ENCODE measurements around the gene ECI1.
"Not testable (repeated sequence)": the region's sequence is repeated elsewhere in the genome, so short reads cannot be mapped to it uniquely, and the experiment has no call there.

The ECI1 gene

DNA sequence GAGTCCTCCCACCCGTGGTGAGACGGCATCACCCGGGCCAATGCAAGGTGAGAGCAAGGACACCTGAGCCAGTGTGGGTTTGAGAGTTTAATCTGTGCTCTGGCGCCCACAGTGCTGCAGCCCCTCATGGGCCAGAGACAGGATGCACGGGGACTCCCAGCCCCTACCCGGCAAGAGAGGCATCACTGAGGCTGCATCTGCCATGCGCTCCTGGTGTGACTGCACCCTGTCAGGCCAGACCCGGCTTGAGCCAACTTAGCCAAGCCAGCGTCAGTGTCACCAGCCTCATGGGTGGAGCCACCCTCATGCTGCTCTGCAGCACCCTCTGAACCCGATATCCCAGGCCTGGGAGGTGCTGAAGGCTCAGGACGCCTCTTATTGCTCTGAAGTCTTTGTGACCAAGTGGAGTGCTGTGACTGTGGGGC lies 39.5 kb downstream of the ECI1 start:
- no peak for DNase-seq (ENCODE audit: low spot score)

DNA sequence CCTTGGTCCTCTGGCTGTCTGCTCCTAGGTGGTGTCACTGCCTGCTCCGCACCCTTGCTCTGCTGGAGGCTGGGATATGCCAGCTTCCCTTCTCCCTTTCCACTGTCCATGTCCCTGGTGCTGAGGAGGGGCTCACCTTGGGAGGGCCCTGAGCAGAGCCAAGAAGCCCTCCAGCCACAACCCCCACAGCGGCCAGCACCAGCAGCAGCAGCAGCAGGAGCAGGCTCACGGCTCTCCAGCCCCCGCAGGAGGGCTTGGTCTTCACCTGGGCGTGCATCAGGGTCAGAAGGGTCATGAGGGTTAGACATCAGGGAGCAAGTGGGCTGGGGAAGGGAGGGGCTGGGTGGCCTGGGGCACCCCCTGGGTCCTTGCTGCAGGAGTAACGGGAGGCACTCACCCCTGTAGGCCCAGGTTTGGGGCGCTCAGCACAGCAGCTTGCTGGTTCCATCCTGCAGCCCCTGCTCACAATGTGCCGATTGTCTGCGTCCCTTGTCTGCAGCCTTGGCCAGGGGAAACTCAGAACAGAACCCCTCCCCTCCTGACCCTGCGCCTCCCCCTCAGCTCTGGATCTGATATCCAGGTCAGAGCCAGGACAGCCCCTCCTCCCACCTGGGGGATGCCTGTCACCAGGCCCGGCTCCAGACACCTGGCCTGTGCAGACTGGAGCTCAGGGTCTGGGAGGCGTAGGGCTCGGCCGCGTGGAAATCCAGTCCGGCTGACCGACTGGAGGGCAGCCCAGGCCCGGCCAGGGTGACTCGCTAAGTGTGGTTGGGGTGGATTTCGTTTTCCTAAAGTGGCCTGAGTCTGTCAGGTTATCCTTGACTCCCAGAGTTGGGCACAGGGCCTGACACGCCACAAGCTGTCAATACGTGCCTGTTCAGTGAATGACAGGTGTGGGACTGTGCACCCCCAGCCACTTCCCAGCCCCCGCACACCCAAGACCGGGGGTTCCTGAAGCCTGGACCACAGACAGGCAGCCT lies 40.7 kb downstream of the ECI1 start, which contains the start of gene BRICD5:
BRICD5 (minus strand) TSS at position 478 of the 980 bp plus-strand sequence; CDS start at position 448, 30 bp downstream.
- no peak for DNase-seq (ENCODE audit: low spot score)

DNA sequence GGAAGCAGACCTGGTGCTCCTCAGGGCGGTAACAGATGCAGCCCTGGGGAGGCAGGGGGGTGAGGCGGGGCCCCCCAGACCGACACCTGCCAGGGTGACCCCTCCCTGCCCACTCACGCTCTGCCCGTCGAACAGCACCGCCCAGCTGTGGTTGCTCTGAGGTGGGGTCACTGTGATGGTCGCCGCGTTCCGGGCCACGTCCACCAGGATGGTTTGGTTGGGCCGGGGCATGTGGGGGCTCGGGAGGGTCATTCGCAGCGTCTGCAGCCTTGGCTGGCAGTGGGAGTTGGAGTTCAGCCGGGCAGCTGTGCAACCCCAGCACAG lies 41.4 kb downstream of the ECI1 start:
- no peak for DNase-seq (ENCODE audit: low spot score)

- DNase-seq (ENCODE audit: low spot score) = no peak
Observed at GRCh38 chr16:2209258-2210008, 42.0 kb downstream of the ECI1 start.

GRCh38 chr16:2208772-2209171 lies 42.6 kb downstream of the ECI1 start:
- no peak for DNase-seq (ENCODE audit: low spot score)

DNA sequence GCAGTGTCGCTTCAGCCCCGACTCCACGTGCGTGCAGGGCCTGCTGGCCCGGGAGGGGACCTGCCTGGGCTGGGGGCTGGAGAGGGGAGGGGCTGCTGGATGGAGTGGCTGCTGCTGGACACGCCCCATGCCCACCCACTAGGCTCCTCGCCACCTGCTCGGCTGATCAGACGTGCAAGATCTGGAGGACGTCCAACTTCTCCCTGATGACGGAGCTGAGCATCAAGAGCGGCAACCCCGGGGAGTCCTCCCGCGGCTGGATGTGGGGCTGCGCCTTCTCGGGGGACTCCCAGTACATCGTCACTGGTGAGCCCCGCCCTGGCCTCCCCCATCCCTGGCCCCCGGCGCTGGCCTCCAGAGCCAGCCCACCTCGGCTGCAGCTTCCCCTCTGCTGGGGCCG lies 43.1 kb downstream of the ECI1 start:
- DNase-seq (ENCODE audit: low spot score) = no peak

DNA sequence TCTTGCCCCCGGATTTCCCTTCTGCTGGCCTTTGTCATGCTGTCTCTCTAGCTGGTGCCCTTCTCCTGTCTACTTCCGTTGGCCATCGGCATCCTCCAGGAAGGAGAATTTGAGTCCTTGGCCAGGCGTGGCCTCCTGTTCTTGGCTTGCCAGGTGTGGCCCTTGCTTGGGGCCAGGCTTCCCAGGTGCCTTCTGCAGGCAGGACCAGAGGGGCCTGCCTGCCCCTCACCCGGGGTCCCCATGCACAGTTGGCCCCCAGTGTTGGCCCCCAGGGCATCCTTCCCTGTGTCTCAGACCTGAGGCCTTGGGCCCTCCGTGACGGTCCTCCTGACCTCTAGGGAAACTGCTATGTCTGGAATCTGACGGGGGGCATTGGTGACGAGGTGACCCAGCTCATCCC lies 43.5 kb downstream of the ECI1 start:
- DNase-seq (ENCODE audit: low spot score) = no peak

DNA sequence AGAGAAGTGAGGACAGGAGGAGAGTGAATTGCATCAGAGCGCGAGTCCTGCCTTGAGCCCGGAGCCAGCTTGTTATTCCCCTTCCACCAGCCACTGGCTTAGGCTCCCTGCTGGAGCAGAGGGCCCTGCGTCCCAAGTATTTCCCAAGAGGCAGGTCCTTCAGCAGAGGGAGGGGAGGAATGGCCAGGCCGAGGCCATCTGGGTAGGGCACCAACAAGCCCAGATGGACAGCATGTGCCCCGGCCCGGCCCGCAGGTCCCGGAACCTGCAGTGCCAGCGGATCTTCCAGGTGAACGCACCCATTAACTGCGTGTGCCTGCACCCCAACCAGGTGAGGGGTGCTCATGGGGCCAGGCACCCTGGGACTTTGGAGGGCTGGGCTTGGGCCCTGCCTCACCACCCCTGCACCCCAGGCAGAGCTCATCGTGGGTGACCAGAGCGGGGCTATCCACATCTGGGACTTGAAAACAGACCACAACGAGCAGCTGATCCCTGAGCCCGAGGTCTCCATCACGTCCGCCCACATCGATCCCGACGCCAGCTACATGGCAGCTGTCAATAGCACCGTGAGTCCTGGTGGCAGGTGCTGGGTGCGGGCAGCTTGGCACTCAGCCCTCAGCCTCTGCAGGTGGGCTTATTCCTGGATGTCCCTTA lies 44.5 kb downstream of the ECI1 start:
- no peak for DNase-seq (ENCODE audit: low spot score)

- no peak for DNase-seq (ENCODE audit: low spot score)
Observed at GRCh38 chr16:2206420-2206779, 45.0 kb downstream of the ECI1 start.

DNA sequence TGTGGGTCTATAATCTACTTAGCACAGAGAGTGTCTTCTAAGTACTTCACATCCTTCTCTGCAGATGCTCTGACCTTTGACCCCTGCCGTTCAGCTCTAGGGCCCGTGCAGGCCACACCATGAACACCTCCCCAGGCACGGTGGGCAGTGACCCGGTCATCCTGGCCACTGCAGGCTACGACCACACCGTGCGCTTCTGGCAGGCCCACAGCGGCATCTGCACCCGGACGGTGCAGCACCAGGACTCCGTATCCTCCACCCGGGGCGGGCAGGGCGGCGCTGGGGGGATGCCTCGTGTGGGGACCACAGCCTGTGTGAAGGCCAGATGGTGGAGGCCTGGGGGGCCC lies 45.4 kb downstream of the ECI1 start:
- DNase-seq (ENCODE audit: low spot score) = no peak

DNA sequence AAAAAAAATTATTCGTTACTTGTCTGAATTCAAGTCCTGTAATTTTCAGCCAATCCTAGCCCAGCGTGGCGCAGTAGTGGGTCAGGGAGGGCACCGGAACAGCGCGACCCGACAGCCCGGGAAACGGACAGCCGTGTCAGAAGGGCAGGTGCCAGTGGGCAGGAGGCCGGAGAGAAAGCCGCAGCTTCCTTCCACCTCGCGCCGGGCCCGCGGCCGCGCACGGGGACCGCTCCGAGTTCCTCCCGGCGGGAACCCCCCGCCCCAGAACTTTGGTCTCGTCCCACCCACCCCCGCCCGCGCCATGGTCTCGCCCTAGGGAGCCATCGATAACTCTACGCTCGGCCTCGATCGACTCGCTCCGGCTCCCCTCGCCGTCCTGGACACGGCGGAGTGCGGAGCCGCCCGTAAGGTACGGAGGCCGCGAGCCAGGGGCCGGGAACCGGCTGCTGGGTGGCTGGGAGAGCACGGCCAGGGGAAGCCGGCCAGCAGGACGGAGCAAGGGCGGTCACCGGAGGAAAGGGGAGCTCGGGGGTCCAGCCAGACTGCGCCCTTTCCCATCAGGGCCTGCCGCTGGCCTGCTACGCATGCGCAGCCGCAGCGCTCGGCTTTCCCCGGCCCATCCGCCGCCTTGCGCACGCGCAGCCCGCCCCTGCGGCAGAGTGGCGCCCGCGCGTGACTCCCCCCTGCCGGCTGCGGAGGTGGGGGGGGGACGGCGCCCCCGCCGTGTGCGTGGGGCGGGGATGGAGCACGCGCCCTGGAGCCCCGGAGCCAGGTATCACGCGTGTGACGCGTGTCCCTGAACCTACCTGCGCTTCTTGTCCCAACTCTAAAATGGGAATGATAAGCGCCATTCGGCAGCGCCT lies 46.1 kb downstream of the ECI1 start, which contains the start of gene MLST8:
MLST8 (plus strand) TSS at position 351 of the 863 bp plus-strand sequence. CDS start 632 bp downstream, outside the sequence.
- peak; percentile 91 for DNase-seq (ENCODE audit: low spot score)

DNA sequence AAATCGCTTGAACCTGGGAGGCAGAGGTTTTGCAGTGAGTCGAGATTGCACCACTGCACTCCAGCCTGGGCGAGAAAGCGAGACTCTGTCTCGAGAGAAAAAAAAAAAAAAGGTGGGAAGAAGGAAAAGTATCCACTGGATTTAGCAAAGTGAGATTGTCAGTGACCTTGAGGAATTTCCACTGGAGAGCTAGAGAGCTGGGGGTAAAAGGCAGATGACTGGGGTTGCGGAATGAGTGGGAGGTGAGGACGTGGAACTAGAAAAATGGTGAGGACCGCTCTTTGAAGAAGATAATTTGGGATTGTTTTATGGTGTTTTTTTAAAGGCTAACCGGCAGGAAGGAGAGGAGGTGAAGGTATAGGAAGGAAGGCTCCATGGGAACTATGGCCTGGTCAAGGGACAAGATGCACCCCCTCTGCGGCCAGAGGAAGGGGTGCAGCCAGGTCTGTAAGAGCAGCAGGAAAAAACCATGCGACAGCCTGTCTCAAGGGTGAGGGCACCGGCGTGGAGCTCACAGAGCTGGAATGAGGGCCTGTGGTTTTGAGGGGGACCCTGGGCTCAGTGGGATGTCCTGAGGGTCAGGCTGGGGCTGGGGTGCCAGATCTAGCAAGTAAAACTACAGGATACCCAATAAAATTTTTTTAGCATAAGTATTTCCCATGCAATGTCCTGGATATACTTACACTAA lies 46.8 kb downstream of the ECI1 start:
- DNase-seq (ENCODE audit: low spot score) = no peak

DNA sequence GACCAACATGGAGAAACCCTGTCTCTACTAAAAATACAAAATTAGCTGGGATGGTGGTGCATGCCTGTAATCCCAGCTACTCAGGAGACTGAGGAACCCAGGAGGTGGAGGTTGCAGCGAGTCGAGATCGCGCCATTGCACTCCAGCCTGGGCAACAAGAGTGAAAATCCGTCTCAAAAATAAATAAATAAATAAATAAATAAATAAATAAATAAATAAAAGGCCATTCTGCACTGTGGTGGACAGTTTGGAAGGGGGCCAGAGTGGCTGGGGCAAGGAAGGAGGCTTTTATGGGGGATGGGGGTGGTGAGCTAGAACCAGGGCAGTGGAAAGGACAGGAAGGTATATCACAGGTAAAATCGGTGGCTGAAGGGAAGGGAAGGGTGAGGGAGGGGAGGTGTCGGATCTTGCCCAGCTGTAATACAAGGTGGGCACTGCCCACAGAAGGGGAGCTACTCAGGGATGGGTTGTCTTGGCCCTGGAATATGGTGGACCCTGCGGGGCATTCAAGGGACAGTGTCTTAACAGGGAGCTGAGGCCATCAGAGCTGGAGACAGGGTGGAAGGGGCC lies 48.2 kb downstream of the ECI1 start:
- not testable (repeated sequence) for DNase-seq (ENCODE audit: low spot score)

GRCh38 chr16:2200313-2200712 lies 51.1 kb downstream of the ECI1 start:
- DNase-seq (ENCODE audit: low spot score) = no peak

DNA sequence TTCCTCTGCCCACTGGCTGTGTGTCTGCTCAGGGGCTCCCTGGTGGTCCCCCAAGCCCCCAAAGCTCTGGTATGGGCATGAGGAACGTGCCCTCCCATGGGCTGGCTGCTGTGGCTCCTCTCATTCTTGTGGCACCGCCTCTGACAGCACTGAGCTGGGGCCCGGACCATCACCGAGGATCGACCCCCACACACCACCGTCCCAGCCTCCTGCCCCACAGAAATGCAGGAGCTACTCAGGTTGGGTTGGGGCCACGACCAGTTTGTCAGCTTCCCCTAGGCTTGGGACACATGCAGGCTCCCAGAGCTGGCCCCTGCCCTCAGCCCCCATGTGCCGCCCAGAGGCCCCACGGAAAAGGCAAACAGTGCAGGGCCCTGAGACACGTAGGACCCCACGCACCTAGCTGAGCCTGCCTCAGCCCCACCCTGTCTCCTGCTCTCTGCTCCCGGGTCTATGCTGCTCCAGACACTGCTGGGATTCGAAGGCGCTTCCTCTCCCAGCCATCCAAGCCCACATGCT lies 51.7 kb downstream of the ECI1 start:
- no peak for DNase-seq (ENCODE audit: low spot score)

DNA sequence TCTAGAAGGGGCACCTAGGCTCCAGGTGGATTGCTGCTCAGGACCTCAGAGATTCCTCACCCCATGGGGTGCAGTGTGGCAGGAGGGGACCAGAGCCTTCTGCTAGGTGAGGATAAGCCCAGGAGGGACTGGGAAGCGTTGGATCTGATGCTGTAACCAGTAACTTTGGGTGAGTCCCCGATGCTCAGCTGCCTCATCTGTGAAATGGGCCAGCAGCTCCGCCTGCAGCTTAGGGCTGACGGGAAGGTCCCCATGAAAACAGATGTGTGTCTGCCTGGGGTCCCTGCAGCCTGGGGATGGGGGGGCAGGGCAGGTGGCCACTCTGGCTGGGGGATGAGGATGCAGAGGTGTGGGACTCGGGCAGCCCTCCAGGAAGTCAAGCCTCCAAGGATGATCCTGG lies 52.3 kb downstream of the ECI1 start:
- DNase-seq (ENCODE audit: low spot score) = no peak

- no peak for DNase-seq (ENCODE audit: low spot score)
Observed at GRCh38 chr16:2198283-2198682, 53.1 kb downstream of the ECI1 start.

DNA sequence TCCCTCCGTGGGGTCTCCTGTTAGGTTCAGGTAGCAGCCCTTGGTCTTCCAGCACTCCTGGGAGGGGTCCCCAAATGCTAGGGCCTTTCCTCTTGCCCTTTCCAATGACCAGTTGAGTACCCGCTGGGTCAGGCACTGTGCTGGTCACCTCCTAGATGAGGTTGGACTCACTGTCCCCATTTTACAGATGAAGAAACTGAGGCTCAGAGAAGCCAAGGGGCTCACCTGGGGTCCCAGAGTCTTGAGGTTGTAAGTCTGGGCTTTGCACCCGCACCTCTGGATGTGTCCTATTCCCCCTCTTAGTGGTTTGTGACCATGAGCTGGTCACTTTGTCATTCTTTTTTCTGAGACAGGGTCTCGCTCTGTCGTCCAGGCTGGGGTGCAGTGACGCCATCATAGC lies 53.6 kb downstream of the ECI1 start:
- no peak for DNase-seq (ENCODE audit: low spot score)

DNA sequence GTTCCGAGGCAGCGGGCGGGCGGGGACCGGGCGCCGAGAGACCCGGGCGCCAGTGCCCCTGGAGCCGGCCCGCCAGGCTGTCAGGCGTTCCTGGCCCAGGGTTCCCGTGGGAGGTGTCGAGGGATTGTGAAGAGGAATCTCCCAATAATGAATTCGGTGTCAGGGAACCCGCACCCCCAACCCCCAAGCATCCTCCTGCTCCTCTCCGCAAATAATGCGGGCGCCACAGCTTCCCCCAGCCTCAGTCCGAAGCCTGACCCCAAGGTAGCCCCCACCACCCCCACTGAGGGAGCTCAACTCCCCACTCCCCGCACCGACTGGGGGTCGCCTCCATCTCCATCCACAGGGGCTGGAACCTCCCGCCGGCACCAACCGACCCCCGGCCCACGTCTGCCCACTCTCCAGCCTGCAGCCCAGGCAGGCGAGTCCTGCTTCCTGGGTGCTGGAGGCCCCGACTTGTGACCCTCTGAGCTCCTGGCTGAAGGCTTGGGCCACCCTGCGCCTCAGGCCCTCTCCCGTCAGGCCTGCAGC lies 54.3 kb downstream of the ECI1 start:
- DNase-seq (ENCODE audit: low spot score) = no peak
